Measurements from ENCODE around the gene NT5DC2.

The NT5DC2 gene

GRCh38 chr3:52525680-52526561 is 7.7 kb downstream of the NT5DC2 start:
- DNase-seq (ENCODE audit: low read depth in 3 of 3, low spot score in 1 of 3): no peak

- no peak for DNase-seq (ENCODE audit: low read depth in 3 of 3, low spot score in 1 of 3)
Measured at GRCh38 chr3:52524752-52525679, 8.6 kb downstream of the NT5DC2 start.

GRCh38 chr3:52524258-52524751 is 9.4 kb downstream of the NT5DC2 start:
- no peak for DNase-seq (ENCODE audit: low read depth in 3 of 3, low spot score in 1 of 3)

- DNase-seq (ENCODE audit: low read depth in 3 of 3, low spot score in 1 of 3): no peak
Measured at GRCh38 chr3:52523386-52524257, 10.0 kb downstream of the NT5DC2 start.

- DNase-seq (ENCODE audit: low read depth in 3 of 3, low spot score in 1 of 3): no peak
Measured at GRCh38 chr3:52522651-52523251, 10.9 kb downstream of the NT5DC2 start.

- DNase-seq (ENCODE audit: low read depth in 3 of 3, low spot score in 1 of 3): no peak
Measured at GRCh38 chr3:52521881-52522650, 11.6 kb downstream of the NT5DC2 start.

- no peak for DNase-seq (ENCODE audit: low read depth in 3 of 3, low spot score in 1 of 3)
Measured at GRCh38 chr3:52521488-52521824, 12.2 kb downstream of the NT5DC2 start.

GRCh38 chr3:52520716-52521487 is 12.8 kb downstream of the NT5DC2 start:
- no peak for DNase-seq (ENCODE audit: low read depth in 3 of 3, low spot score in 1 of 3)

- DNase-seq (ENCODE audit: low read depth in 3 of 3, low spot score in 1 of 3): no peak
Measured at GRCh38 chr3:52520141-52520667, 13.5 kb downstream of the NT5DC2 start.

- DNase-seq (ENCODE audit: low read depth in 3 of 3, low spot score in 1 of 3): no peak
Measured at GRCh38 chr3:52519445-52520140, 14.1 kb downstream of the NT5DC2 start.

- DNase-seq (ENCODE audit: low read depth in 3 of 3, low spot score in 1 of 3): no peak
Measured at GRCh38 chr3:52518723-52519444, 14.8 kb downstream of the NT5DC2 start.

- no peak for DNase-seq (ENCODE audit: low read depth in 3 of 3, low spot score in 1 of 3)
Measured at GRCh38 chr3:52517796-52518722, 15.6 kb downstream of the NT5DC2 start.

- no peak for DNase-seq (ENCODE audit: low read depth in 3 of 3, low spot score in 1 of 3)
Measured at GRCh38 chr3:52516509-52517195, 17.0 kb downstream of the NT5DC2 start.

- DNase-seq (ENCODE audit: low read depth in 3 of 3, low spot score in 1 of 3): no peak
Measured at GRCh38 chr3:52515192-52515591, 18.5 kb downstream of the NT5DC2 start.

- DNase-seq (ENCODE audit: low read depth in 3 of 3, low spot score in 1 of 3): no peak
Measured at GRCh38 chr3:52514576-52514975, 19.1 kb downstream of the NT5DC2 start.

GRCh38 chr3:52513281-52513680 is 20.4 kb downstream of the NT5DC2 start:
- no peak for DNase-seq (ENCODE audit: low read depth in 3 of 3, low spot score in 1 of 3)

Measured in stimulated activated CD4-positive, alpha-beta T cell treated with anti-CD3 and anti-CD28 coated beads, TNF-alpha, amount 100 ng/mL, for 1 hour (primary cell).